KG1 (cell line): ENCODE measurements around the gene FOXO6.

Experiments
- DNase-seq: peaks from one replicate; lab custom pipeline; 2025; lab: John Stamatoyannopoulos, UW

Gene FOXO6

DNA sequence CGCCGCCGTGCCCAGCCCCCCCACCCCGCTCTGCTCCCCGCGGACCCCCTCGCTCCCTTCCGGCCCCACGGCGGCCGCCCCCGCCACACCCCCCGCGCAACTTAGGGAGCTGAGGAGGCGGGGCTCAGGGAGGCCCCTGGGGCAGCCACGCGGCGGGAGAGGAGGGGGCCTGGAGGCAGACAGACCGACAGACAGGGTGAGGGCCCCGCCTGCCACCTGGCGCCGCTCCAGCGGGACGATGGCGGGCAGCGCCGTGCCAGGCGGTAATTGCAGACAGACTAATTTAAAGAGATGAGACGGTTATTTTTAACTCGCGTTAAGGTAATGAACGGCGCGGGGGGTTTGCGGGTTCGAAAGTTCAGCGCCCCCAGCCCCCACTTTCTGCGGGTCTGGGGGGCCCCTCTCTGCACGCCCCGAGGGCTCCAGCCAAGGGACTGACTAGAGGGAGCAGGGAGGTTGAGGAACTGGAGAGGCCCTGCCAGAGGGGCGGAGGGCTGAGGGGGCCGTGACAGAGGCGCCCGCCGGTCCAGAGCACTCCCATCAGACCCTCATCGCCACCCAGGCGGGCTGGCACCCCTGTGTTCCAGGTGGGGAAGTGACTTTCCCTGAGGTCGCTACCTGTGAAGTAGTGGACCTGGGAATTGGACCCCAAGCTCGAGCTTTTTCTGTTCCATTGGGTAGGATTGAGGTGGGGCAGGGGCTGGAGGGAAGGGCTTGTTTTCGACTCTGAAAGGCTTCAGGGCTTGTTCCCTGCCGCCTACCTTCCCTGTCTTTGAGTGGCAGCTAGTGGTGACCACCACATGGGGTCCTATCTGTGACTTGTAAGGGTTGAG lies 5.4 kb downstream of the FOXO6 start:
- DNase-seq, result no peak

DNA sequence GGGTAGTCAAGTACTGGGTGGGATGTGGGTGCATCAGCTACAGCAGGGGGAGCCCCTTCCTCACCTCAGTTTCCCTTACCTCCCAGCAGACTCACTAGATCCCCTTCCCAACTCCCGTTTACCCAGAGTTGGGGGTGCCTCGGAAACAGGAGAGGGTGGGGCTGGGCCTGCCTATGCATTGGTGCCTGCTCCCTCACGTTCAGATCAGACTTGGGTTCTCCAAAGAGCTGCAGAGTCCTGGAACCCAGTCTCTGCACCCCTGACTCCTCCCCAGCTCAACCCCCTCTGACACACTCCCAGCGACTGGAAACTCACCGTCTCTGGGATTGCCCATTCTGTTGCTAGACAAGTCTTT lies 6.0 kb downstream of the FOXO6 start:
- no peak for DNase-seq

DNA sequence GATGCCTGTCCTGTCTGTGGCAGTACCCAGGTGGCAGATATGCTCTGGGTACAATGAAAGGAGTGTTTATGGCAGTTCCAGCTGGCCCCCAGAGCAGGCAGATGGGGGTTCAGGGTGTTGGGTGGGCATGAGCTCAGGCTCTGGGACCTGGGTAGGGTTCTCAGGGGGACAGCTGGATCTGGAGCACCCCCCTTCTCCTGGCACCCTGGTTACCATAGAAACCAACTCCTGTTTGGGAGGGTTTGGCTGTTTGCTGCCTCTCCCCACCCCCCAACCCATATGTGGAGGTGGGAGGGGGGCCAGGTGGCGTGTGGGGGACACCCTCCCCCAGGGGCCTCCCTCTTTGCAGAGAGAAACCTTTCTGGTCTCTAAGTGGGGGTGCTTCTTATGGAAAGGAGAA lies 7.1 kb downstream of the FOXO6 start:
- no peak for DNase-seq

DNA sequence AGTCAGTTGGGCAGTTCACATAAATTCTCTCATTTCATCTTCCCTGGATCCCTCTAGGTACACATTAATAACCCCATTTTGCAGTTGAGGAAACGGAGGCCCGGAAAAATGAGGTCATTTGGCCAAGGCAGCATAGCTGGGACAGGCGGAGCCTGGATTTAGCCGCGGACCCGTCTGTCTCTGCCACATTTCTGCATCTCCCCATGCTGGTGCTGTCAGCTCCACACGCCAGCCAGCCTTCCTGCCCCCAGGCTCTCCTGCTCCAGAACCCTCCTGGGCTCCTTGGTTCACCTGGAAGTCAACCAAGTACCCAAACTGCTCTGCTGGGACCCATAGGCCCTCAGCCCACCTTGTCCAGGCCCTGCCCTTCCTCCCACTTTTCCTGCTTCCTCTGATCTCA lies 7.6 kb downstream of the FOXO6 start:
- no peak for DNase-seq

DNA sequence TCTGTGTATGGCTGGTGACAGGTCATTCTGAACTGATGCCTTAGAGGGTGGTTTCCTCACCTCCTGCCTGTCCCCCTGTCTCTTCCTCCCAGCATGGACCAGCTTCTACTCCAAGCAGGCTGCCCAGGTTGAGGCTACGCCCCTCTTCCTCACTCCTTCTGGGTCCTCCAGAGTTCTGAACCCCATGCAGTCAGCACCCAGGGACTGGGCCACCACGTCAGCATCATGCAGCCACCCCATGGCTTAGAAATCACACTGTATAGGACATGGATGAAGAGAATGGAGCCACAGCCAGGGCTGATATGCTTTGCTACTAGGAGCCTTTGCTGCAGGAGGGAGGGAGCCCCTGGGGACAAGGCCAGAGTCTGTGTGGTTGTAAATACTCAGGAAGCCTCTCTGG lies 8.3 kb downstream of the FOXO6 start:
- DNase-seq, result no peak

DNA sequence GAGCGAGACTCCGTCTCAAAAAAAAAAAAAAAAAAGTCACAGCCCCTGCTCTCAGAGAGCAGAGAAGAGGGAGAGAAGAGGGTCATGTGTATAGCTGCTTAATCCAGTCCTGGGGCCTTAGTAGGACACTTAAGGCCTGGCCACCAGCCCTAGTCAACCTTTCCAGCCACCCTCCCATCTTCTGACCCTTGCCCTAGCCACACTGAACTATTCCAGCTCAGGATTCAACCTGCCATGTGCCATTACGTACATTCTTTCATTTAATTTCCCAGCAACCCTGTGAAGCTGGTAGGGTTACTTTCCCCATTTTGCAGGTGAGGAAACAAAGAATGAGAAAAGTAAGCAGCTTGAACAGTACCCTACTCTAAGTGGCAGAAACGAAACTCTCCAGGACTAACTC lies 9.0 kb downstream of the FOXO6 start:
- DNase-seq, result no peak

- no peak for DNase-seq
These were observed 9.7 kb downstream of the FOXO6 start for GRCh38 chr1:41370756-41371420.

- DNase-seq, result no peak
These were observed 10.7 kb downstream of the FOXO6 start for GRCh38 chr1:41371630-41372599.

- no peak for DNase-seq
These were observed 11.4 kb downstream of the FOXO6 start for GRCh38 chr1:41372600-41372993.

DNA sequence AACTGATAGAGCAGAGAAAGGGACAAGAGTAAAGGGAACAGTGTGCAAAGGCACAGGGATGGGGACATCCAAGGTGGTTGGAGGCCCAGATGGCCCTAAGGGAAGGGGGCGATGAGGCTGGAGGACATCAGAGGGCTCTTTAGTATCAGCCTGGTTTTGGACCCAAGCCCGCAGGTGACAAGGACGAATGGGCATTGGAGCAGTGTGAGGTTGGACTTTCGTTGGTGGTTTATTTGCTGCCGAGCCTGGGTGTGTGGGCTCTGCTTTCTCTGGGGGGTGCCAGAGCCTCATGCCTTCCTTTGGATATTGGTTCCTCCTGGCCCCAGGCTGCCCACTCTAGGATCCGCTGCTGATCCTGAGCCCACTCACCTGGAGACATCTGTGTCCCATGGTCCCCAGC lies 12.1 kb downstream of the FOXO6 start:
- DNase-seq, result no peak

GRCh38 chr1:41374711-41375110 lies 13.5 kb downstream of the FOXO6 start:
- DNase-seq, result no peak

DNA sequence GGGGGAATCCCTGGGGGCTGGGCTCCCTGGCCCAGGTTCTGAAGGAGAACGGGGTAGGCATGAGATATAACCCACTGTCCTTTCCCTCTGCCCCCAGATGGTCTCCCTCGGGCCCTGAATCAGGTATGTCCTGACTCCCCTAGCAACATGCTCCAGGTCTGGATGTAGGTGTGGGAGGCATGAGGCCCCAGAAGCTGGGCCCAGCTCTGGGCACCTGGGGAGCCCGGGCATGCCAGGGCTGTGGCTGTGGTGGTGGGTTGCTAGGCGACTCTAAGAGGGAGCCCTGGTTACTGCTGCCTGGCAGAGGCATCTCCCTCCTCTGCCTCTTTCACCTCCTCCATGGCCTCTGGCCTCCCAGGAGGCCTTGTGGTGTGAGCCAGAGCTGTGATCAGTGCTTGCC lies 16.2 kb downstream of the FOXO6 start:
- DNase-seq, result no peak

DNA sequence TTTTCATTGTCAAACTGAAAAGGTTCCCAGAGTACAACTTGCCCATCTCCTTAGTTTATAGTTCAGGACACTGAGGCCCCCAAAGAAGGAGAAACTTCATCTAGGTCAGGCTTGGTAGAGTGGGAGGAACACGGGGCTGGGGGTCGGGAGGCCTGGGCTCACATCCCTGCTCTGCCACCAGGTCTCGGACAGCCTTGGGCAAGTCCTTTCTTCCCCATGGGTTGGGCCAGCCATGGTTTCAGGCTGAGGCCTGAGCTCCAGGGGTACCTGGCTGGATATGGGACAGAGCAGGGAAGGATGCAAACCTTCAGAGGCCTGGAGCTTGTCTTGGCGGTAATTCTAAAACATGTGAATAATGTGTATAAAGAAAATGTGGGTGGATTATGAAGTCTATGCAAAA lies 17.0 kb downstream of the FOXO6 start:
- no peak for DNase-seq

DNA sequence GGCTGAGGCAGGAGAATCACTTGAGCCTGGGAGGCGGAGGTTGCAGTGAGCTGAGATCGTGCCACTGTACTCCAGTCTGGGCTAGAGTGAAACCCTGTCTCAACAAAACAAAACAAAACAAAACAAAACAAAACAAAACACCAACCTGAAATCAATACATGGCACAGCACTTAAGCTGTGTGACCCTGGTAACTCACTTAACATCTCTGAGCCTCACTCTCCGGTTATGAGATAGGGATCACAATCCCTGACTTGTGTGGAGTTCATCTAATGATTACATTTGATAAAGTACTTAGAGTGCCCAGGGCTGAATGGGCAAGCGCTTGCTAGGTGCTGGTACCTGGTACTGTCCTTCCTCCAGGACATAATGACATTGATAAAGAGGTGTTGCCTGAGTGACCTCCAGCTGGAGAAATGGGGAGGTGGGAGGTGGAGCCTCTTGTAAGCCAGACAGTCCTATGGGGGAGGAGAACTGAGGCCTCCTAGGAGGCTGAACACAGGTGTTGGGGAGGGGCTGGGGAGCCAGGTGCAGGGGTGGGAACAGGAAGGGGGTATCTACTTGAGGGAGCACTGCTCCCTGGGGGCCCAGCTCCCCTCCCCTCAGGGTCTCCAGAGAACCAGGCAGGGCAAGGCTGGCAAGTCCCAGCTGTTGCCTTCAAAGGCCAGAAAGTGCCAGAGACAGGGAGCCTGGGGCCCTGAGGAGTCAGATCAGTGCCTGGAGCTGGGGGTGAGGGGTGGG lies 17.9 kb downstream of the FOXO6 start:
- no peak for DNase-seq

DNA sequence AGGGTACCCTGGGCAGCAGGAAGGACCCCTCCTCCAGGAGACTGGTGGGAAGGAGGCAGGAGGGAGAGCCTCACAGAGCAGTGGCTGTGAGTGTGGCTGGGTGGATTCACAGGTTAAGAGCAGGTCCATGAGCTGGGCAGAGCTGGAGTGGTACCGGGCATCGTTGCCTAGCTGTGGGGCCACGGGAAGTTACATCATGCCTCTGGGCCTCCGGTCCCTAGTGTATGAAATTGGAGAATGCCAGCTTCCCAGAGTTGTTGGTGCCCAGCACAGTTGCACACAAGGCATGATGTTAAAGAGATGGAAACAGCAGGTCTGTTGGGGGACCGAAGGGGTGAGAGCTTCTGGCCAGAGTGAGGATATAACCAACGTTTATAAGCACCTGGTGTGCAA lies 18.5 kb downstream of the FOXO6 start:
- DNase-seq, result no peak

- DNase-seq, result no peak
These were observed 19.0 kb downstream of the FOXO6 start for GRCh38 chr1:41380195-41380594.

DNA sequence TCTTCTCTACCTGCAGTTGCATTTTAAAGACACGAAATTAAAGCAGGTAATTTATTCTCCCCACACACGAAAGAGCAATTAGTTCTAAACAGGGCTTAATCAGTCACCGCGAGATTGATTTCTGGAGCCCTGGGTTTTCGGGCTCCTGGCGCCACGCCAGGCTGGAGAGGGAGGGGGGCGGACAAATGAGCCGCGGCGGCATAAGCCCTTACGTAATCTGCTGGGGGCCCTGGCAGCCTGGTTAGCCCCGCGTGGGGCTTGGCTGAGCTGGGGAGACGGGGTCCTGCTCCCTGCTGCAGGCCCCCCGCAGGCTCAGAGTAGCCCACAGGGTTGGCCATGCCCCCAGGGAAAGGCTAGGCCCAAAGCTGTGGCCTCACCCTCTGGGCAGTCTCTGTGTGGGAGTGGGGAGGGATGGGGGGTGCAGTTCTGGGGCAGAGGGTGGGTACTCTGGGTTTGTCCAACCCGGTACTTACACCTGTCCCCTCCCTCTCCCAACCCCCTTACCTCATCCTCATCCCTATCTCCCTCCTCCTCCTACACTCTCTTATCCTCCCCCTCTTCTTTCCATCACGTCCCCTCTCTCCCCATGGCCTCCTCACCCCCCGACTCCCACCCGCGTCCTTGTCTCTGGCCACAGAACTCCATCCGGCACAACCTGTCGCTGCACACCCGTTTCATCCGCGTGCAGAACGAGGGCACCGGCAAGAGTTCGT lies 19.9 kb downstream of the FOXO6 start:
- DNase-seq, result no peak

DNA sequence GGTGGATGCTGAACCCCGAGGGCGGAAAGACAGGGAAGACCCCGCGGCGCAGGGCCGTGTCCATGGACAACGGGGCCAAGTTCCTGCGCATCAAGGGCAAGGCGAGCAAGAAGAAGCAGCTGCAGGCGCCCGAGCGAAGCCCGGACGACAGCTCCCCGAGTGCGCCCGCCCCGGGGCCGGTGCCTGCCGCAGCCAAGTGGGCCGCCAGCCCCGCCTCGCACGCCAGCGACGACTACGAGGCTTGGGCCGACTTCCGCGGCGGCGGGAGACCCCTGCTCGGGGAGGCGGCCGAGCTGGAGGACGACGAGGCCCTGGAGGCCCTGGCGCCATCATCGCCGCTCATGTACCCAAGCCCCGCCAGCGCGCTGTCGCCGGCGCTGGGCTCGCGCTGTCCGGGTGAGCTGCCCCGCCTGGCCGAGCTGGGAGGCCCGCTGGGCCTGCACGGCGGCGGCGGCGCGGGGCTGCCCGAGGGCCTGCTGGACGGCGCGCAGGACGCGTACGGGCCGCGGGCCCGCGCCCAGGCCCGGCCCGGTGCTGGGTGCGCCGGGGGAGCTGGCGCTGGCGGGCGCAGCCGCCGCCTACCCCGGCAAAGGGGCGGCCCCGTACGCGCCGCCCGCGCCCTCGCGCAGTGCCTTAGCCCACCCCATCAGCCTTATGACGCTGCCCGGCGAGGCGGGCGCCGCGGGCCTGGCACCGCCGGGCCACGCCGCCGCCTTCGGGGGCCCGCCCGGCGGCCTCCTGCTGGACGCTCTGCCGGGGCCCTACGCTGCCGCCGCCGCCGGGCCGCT lies 20.7 kb downstream of the FOXO6 start:
- DNase-seq, result no peak

GRCh38 chr1:41382480-41383090 lies 21.4 kb downstream of the FOXO6 start:
- DNase-seq, result no peak
